Measurements from ENCODE around the gene TIMP1.
"Not testable (repeated sequence)": the region's sequence is repeated elsewhere in the genome, so short reads cannot be mapped to it uniquely, and the experiment has no call there.

The TIMP1 gene

DNA sequence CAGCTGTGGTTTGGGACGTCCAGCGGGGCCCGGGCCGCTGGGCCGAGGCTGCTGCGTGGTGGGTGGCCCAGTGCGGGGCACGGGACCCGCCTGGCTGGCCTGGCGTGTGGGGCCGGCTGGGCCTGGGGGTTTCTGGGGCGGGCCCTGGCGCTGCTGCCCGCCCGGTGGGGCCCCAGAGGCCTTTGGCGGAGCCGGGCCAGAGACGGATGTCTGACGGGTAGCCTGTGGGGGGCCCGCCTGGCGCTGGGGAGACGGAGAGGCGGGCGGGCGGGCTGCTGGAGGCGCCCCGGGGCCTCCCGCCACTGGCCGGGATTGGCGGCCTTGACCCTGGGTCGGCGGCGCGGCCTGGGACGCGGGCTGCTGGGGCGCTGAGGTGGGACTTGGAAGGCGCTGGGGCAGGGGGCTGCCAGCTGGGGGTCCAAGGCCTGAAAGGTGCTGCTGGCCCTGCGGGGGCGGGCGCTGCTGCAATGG lies 8.1 kb upstream of the TIMP1 start:
- no peak for DNase-seq

DNA sequence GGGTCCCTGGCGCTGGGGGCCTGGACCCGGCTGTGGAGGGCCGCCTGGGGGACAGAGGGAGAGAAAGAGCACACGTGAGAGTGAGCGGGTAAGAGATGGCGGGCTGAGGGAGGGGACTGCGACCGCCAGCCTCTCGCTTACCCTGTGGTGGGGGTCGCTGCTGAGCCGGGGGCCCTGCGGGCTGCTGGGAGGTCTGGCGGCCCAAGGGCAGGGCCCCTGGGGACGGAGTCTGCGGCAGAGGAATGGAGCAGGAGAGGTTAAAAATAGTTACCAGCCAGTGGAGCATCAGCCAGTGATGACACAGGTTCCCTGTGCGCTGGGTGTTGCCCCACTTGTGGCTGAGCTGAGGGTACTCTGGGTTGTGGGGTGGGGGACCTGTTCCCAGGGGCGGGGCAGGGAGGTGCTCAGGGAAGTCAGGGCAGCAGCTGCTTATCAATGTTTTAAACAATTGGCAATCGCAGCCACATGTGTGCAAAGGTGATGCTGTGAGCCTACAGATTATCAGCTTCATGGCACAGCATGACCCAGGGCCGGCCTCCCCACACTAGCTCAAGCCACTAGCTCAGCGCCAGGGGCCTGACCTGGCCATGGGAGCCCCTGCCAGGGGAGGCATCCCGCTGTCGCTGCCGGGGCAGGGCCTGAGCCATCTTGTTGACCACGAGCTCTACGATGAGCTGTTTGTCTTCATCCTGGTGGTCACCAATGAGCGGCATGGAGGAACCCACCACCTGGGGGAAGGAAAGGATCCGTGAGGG lies 7.5 kb upstream of the TIMP1 start:
- DNase-seq = no peak

DNA sequence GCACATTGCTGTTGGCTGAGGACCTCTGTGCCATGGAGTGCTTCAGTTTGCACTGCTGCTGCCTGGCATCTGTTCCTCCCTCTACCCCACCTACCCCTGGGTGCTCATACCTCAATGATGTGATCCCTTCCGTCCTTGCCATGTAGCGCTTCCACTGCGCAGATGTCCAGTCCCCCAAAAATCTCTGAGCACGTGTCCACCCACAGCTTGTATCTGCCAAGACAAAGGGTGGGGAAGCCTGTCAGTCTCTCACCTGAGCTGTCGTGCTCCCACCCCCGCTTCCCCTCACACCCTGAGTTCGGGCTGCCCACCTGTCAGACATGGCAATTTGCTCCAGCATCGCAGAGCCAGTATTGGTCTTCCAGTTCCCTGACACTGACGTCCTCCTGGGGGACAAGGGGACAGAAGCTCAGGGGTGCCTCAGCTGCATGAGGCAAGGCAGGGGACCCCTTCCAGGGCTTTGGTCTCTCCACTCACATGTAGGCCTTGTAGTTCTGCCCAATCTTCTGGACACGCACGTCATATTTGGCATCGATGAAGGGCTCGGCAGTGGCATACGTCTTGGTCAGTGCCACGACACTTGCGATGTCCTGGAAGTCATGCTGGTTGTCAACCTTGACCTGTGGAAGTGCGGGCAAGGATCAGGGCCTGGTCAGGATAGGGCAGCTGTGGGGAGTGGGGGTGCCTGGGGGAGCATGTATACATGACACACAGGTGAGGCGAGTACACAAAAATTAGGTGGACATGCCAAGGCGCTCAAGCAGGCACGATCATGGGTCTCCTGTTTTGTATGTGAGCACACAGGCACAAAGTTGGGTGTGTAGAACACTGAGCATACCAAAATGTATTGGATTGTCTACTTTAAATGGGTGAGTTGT lies 6.0 kb upstream of the TIMP1 start:
- no peak for DNase-seq

DNA sequence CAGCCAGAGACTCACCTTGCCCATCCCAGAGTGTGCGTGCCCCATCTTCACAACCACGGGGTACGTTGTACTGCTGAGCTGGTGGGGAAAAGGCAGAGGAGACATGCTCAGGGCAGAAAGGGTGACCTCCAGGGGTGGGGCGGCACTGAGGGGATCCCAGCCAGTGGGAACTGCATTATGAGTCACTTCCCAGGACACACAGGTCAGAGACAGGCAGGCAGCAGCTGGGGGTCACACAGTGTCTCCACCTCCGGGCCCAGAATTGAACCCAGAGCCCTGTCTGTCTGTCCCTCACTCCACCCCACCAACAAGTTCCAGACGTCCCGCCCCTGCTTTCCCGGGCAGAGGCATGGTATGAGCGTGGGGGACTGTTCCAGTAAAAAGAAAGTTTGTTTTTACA lies 4.8 kb upstream of the TIMP1 start:
- DNase-seq = no peak

DNA sequence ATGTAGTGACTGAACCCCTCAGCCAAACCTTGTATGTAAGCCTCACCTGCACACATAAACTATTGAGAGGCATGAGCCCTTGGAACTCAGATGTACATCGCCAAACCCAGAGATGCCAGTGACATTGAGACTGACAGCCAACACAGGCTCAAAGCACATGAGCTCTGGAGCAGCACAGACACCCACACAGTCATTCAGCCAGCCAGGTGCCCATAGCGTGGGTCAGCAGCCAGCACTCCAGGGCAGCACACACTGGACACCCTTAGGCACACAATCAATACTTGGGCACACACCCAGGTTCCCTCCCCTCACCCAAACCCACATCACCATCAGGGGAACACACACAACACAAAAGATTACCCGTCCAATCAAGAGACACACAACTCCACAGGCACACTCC lies 4.3 kb upstream of the TIMP1 start:
- DNase-seq = no peak

DNA sequence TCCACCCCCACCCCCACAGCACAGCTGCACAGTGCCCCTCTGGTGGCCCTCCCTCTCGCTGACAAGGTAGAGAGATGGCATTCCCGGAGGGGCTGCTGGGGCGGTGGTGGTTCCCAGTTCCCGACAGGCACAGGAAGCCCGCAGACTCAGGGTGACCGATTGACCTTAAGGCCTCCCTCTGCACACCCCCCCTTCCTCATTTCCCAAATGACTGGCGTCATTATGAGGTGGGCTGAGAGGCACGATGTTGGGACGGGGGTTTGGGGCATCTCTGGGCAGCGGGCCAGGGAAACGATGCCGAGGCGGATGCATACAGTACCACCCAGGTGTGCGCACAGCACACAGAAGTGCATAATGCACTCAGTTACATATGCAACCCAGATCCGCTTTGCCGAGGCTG lies 3.5 kb upstream of the TIMP1 start:
- DNase-seq = no peak

DNA sequence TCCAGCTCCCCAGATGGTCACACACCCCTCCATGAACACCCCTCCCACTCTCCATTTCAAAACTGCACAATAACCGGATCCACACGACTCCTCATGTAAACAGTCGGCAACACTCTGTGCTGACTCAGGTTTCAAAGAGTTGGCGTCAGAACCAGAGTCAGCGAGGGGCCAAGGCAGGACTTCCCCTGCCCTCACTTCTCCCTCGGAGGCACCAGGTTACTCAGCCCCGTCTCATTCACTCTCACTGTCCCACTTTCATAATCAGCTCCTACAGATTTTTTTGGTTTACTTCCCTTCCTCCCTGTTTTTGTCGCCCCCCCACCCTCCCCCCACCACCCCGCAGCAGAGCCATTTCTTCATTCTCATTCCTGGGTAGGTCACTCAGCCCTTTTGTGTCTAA lies 2.7 kb upstream of the TIMP1 start:
- DNase-seq = no peak

DNA sequence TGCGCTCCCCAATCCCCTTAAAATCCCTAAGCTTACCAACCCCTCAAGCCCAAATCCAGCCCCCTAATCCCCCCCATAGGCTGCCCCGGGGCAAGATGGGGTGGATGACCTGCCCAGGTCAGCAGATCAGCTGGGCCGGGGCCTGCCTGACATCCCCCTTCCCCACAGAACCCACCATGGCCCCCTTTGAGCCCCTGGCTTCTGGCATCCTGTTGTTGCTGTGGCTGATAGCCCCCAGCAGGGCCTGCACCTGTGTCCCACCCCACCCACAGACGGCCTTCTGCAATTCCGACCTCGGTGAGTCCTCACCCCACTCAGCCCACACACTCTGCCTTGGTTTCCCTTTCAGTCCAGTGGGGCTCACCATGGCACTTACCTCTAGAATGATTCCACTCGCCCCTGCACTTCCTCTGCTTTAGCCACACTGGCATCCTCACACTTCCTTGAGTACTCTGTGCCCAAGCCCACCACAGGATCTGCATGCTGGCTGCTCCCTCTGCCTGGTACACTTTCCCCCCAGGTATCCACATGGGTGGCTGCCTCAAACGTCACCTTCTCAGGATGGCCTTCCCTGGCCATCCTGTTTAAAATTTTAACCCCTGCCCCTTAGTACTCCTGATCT lies 1.1 kb downstream of the TIMP1 start:
- no peak for DNase-seq

DNA sequence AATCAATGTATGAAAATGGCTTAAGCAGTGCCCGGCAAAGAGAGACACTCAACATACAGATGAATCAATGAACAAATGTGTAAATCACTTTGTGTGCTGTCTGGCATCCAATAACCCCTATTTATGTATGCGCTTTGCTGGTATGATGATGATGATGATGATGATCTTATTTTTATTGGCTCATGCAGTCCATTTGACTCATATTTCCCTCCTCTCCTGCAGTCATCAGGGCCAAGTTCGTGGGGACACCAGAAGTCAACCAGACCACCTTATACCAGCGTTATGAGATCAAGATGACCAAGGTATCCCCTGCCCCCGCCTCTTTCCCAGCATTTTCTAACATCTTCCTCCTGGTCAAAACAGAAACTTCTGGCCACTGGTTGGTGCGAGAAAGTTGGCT lies 2.5 kb downstream of the TIMP1 start:
- no peak for DNase-seq

DNA sequence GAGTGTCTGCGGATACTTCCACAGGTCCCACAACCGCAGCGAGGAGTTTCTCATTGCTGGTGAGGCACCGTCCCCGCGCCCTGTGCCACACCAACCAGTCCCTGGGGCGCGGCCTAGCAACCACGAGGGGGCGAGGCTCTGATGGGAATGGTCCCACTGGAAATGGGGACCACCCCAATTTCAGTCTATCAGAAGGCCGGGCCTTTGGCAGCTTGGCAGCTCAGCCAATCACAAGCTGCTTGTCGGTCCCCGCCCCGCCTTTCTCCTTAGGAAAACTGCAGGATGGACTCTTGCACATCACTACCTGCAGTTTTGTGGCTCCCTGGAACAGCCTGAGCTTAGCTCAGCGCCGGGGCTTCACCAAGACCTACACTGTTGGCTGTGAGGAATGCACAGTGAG lies 3.0 kb downstream of the TIMP1 start:
- DNase-seq = no peak

DNA sequence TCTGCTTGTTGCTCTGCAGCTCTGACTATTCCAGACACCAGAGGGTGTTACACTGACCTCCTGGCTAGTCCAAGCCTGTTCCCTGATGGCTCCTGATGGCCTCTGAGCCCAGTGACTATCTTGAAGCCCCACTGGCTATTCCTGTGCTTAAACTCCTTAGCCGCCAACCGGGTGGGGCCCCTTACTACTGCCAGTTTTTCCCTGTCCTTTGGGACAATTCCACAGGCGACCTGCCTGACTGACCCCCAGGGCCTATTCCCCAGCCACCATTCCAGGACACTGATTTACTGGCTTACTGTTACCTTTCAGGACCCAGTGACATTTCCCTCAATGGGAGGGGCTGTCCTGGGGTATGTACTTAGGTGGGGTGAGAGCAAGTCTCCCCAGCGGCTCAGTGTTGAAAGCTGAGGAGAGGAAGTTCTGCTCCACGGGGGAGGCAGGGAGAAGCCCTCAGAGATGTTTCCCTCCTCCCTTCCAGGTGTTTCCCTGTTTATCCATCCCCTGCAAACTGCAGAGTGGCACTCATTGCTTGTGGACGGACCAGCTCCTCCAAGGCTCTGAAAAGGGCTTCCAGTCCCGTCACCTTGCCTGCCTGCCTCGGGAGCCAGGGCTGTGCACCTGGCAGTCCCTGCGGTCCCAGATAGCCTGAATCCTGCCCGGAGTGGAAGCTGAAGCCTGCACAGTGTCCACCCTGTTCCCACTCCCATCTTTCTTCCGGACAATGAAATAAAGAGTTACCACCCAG lies 4.0 kb downstream of the TIMP1 start:
- DNase-seq = no peak

DNA sequence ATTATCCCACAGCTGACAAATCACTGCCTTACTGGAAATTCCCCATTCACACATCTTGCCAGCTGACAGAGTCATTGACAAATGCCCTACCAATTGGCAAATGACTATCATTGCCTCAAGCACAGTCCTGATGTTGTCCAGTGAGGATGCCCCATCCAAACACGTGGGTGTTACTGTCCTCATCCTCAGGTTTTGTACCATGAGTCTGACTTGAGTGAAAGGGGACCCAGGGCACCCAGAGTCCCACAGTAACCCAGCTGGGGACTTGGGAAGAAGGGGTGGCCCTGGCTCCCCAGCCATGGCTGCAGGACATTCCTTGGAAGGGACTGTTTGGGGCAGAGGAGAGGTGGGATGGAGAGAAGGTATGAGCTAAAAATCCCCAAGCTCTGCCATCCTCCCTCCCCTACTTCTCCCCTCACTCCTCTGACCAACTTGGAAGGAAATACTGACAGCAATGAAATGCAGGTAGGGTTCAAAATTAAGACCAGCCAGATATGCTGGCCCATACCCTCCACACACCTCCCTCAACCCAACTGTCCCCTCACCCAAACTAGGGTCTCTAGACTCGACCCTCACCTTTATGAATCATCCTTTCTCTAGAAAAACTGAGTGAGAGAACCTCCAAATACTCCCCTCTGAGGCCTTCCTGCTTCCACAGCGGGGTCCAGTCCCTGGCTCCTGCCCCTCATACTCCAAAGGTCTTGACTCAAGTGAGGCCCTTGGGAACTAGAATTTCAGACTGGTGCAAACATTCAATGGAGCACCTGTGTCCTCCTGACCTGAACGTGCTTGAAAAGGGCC lies 5.1 kb downstream of the TIMP1 start:
- no peak for DNase-seq

DNA sequence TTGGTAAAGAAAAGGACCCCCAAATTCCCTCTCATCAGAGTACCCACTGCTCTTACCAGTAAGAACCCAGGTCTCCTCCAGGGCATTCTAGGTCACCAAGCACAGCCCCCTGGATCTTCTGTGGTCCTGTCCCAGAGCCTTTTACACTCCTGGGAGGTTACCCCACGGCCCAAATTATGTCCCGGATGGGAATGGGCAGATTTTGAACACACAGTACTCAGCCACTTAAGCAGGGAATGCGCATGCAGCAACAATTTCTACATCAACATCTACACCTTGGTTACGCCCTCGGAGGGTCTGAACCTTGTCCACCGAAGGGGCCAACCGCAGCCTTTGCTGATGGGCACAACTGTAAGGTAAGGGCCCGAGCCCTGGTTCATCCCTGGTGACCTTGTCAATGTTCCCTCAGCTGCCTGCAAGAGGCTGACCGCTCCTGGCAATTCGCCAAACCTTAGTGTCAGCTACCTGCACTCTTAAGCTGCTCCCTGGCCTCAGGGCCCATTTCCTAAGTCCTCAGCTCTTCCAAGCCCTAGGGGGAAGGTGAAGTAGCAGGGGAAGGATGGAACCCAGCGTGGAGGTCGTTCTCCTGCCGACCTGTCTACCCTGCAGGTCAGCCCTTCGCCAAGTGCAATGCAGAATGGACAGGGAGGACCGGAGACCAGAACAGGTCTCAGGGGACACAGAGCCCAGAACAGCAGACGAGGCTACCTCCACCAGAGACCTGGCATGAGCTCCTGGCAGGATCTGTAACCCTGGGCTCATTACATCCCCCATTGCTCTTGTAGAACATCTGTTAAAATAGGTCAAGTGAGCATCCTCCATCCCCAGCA lies 5.9 kb downstream of the TIMP1 start:
- DNase-seq = no peak

DNA sequence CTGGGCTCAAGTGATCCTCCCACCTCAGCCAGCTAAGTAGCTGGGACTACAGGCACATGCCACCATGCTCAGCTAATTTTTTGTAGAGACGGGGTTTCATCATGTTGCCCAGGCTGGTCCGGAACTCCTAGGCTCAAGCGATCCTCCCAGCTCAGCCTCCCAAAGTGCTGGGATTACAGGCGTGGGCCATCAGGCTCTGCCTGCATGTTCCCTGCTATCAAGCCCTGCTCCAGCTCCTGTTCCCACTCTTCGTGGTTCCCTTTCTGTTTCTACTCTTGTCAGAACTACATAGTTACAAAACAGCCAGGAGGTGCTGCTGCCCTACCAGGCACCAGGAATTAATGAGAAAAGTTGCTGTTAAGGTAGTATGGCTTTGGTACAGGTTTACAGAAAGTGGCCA lies 8.7 kb downstream of the TIMP1 start:
- DNase-seq = no peak

DNA sequence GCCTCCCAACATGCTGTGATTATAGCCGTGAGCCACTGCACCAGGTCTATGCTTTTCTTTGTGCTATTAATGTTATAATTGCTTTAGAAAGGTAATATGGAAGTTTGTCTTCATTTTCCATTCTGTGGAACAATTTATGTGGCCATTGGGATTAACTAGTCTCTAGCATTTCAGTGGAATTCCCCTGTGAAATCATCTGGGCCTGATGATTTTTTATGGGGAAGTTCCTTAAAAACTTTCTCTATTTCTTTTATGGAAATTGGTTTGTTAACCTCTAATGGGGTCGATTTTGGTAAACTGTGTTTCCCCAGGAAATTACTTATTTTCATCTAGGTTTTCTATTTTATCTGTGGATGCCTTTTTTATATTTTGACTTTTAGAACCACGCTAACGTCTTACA lies 11.3 kb downstream of the TIMP1 start:
- no peak for DNase-seq

DNA sequence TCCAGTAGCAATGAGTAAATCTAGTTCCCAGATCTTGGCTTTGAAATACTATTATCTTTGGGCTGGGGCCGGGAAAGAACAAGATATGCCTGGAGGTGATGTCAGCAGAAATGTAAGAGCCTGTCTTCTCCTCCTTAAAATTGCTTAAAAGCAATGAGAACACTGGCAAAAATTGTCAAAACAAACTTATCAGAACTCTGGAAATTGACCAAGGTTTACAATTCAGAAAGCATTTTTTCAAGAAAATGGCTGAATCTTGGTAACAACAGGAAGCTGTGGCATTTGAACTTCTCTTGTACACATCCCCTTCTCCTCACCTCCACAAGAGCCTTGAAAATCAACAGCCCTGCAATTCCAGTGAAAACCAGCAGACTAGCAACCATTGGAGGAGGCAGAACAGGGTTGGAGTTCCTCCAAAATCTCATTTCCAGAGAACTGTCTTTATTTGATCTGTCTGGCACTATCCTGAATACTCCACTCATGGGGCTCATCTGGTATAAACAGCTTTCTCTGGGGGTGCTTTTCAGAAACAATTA lies 13.5 kb downstream of the TIMP1 start:
- no peak for DNase-seq

DNA sequence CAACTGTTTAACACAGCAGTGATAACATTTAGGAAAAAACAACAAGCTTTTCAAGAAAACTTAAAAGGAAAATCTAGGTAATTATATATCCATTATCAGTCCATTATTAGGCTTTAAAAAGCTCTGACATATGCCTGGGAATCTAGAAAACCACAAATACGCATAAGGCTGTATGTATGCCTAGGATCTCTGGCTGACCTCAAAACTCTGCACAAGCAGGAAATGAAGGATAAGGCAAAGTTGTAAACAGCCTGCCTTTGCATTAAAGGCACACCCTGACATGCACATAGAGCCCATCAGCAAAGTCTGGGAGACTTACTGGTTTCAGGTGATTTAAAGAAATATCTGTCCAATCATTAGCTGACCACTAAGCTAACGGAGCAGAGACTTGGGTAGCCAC lies 14.0 kb downstream of the TIMP1 start:
- DNase-seq = no peak

DNA sequence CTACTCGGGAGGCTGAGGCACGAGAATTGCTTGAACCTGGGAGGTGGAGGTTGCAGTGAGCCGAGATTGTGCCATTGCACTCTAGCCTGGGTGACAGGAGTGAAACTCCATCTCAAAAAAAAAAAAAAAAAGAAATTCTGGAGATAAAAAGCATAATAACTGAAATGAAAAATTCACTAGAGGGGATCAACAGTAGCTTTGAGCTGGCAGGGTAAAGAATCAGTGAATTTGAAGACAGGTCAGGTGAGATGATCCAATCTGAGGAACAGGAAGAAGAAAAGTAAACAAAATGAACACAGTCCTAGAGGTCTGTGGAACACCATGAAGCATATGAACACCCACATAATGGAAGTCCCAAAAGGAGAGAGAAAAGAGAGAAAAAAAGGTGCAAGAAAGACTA lies 15.0 kb downstream of the TIMP1 start:
- no peak for DNase-seq

DNA sequence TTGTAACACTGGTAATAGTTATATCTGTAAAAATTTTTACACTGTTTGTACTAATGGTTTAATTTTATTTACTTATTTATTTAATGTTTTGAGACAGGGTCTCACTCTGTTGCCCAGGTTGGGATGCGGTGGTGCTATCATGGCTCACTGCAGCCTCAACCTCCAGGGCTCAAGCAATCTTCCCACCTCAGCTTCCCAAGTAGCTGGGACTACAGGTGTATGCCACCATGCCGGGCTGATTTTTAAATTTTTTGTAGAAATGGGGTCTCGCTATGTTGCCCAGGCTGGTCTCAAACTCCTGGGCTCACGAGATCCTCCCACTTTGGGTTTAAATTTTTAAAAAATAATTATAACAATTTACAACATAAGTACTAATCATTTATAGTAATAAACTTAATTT lies 20.9 kb downstream of the TIMP1 start:
- not testable (repeated sequence) for DNase-seq

DNA sequence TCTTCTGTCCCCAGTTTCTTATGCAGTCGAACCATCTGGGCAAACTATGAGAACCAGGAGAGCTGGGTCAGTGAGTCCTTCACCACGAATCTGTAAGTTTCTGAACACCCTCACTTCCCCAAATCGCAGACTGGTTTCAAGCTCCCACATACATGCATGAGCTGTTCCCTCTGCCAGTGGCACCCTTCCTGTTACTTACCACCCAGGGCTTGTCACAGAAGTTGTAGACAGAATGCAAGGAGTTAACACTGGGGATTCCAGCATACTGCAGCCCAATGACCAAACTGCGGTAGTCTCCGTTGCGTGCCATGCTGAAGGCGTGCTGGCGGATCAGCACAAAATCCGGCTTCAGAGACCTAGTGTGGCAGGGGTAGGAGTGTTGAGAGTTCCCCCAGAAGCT lies 22.8 kb downstream of the TIMP1 start:
- DNase-seq = no peak

DNA sequence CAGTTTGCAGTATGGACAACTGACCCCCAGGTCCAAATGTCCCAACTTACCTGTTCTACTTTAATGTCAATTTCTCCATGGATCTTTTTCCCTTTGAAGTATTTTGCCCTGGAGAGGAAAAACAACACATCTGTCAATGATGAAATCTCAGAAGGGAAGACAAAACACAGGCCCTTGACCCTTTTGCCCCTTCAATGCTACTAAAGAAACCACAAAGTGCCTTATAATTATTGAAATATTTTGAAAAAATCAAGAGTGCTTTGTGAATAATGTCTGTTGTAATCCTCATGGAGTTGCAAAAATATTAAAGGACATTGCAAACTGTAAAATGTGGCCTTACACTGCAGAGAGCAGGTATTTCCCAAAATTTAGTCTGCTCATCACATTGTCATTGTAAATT lies 24.9 kb downstream of the TIMP1 start:
- no peak for DNase-seq
